Measurements from ENCODE around the gene ASTN1.

DNA sequence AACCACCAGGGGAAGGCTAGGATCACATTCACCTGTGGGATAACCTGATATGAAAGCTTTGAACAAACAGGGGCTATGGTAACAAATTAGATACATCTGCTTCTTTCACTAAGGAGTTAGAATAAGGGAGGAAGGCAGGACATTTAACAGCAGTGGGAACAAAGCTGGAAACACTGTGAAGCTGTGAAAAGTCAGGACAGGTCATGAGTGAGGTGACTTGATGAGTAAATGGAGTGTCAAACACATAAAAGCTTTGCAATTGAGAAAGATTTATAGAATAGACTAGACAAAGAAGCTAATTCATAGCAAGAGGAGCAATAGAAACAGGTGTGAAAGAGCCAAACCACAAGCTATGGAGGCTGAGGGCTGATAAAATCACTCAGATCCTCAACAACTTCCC is 110.0 kb downstream of the ASTN1 start:
- TF ChIP-seq YY1 (IDR thresholded peaks at IDR 0.05; ENCODE audit: insufficient read depth, insufficient read length) (no peak), SUZ12 (IDR thresholded peaks at IDR 0.05; ENCODE audit: extremely low read depth, insufficient read depth, insufficient read length) (no peak), ZNF274 (IDR thresholded peaks at IDR 0.05; ENCODE audit: low read depth, low read length) (no peak)

Data from NT2/D1 (cell line).